HG03039 (cell line): ENCODE measurements around the gene RFX2.
"Not testable (repeated sequence)": the region's sequence is repeated elsewhere in the genome, so short reads cannot be mapped to it uniquely, and the experiment has no call there.

ENCODE experiments used
- ATAC-seq: cut with Tn5 transposase; IDR thresholded peaks from one replicate; pipeline ENCODE4 v1.9.1; 2021; ENCODE audit warnings: mild to moderate bottlenecking, moderate library complexity; ENCODE audit not compliant: unreplicated experiment

Gene RFX2

GRCh38 chr19:6017576-6017975, 92.7 kb downstream of the RFX2 start:
- no peak for ATAC-seq

- no peak for ATAC-seq
Measured at GRCh38 chr19:6015841-6016545, 94.3 kb downstream of the RFX2 start.

GRCh38 chr19:6014551-6015135, 95.7 kb downstream of the RFX2 start:
- no peak for ATAC-seq

- no peak for ATAC-seq
Measured at GRCh38 chr19:6012426-6013170, 97.7 kb downstream of the RFX2 start.

GRCh38 chr19:6011794-6012193, 98.5 kb downstream of the RFX2 start:
- no peak for ATAC-seq

- ATAC-seq = no peak
Measured at GRCh38 chr19:6011206-6011605, 99.1 kb downstream of the RFX2 start.

- ATAC-seq = no peak
Measured at GRCh38 chr19:6010107-6010506, 100.2 kb downstream of the RFX2 start.

- no peak for ATAC-seq
Measured at GRCh38 chr19:6007866-6008265, 102.4 kb downstream of the RFX2 start.

GRCh38 chr19:6006896-6007295, 103.4 kb downstream of the RFX2 start:
- no peak for ATAC-seq

- not testable (repeated sequence) for ATAC-seq
Measured at GRCh38 chr19:6006070-6006446, 104.2 kb downstream of the RFX2 start.

- no peak for ATAC-seq
Measured at GRCh38 chr19:6005321-6006069, 104.8 kb downstream of the RFX2 start.

- no peak for ATAC-seq
Measured at GRCh38 chr19:6003976-6004375, 106.3 kb downstream of the RFX2 start.

- no peak for ATAC-seq
Measured at GRCh38 chr19:6002591-6002990, 107.7 kb downstream of the RFX2 start.

GRCh38 chr19:6000228-6000847, 110.0 kb downstream of the RFX2 start:
- ATAC-seq = no peak

- ATAC-seq = no peak
Measured at GRCh38 chr19:5999693-6000092, 110.6 kb downstream of the RFX2 start.

- ATAC-seq = no peak
Measured at GRCh38 chr19:5997371-5997770, 112.9 kb downstream of the RFX2 start.

- no peak for ATAC-seq
Measured at GRCh38 chr19:5996623-5997320, 113.5 kb downstream of the RFX2 start.

GRCh38 chr19:5996102-5996501, 114.2 kb downstream of the RFX2 start:
- ATAC-seq = no peak

- ATAC-seq = no peak
Measured at GRCh38 chr19:5995606-5996005, 114.7 kb downstream of the RFX2 start.

GRCh38 chr19:5994405-5995165, 115.7 kb downstream of the RFX2 start:
- no peak for ATAC-seq
